Measurements from ENCODE around the gene UMODL1. TPM values are rescaled to one million over a fixed set of nuclear protein-coding genes. Genes with fewer than 3 reads are reported as not detected.

Gene UMODL1
- total and polyA plus RNA-seq, 10 of the 15 experiments (the other 5 are each of a cell fraction or from before 2014, with no cell fraction given), result 0.01 to 0.11 (median 0.03) TPM; not detected in 5

DNA sequence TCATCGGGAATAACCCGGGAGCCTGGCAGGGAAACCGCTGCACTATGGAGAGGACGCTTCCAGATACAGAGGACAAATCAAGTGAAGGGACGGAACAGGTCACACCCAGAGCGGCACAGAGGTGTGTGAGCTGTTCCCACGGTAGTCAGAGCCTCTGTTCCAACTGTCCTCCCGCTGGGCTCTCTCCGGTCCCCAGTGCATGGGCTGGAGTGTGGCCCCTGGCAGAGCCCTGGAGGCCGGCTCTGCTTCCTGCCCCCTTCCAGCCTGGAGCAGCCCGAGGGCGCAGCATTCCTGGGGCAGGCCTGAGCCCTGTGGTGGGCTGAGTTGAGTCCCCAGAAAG is 49.1 kb upstream of the UMODL1 start (continued):
- no peak for TF ChIP-seq CUX1 (IDR thresholded peaks at IDR 0.05; ENCODE audit: insufficient replicate concordance, low read depth, low read length)

DNA sequence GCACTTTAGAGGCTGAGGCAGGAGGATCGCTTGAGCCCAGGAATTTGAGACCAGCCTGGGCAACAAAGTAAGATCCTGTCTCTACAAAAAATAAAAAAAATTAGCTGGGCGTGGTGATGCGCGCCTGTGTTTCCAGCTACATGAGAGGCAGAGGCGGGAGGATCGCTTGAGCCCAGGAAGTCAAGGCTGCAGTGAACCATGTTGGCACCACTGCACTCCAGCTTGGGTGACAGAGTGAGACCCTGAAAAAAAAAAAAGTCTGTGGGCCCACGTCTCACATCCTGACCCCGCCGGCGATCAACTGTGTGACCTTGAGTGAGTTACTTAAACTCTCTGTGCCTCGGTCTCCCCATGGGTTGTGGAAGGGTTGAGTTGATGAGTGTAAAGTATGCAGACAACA is 48.2 kb upstream of the UMODL1 start:
- 89% methylated on average over 11 of the region's 11 CpGs for WGBS (ENCODE audit: insufficient coverage, insufficient replicate concordance, low lambda C conversion rate, missing lambda C conversion rate)
- intact Hi-C loops (cut with micrococcal nuclease; ENCODE audit: unreplicated experiment) (no loop called here), in situ Hi-C loops (cut with MboI) (no loop called here)
- H3K9me3 ChIP-seq (replicated peaks; ENCODE audit: control insufficient read depth, insufficient read depth, low read length), result no peaks in the 10 kb centered on the region
- no peaks in the 10 kb centered on the region for H3K4me1 ChIP-seq (ENCODE audit: control insufficient read depth, insufficient read depth, low read length)
- H2AFZ ChIP-seq (ENCODE audit: control insufficient read depth, low read depth, low read length), result no peak overlapping the region
- no peaks in the 10 kb centered on the region for H4K20me1 ChIP-seq (ENCODE audit: control insufficient read depth, insufficient read depth)
- no peak for TF ChIP-seq FOXM1 (IDR thresholded peaks at IDR 0.05; ENCODE audit: low read depth, low read length)
- no peak for FAIRE-seq
- no peak overlapping the region for H3K9ac ChIP-seq (ENCODE audit: control insufficient read depth, insufficient read depth, low read length)
- SMC1A ChIA-PET (ENCODE audit: uncharacterized antibody, unreplicated experiment), result no interaction called here
- no TSS peak for BruUV-seq (replicated peaks)
- no peak for ATAC-seq
- RAD21 ChIA-PET (ENCODE audit: unreplicated experiment), result no interaction called here
- POLR2A ChIA-PET, result no interaction called here
- CTCF ChIA-PET, result no interaction called here
- no peak overlapping the region for H3K4me2 ChIP-seq (ENCODE audit: control insufficient read depth, insufficient read depth)
- no peak for DNase-seq (ENCODE audit: low read depth, low spot score)
- H3K79me2 ChIP-seq (ENCODE audit: control insufficient read depth, insufficient read depth, low read length), result no peaks in the 10 kb centered on the region
- H3K27ac ChIP-seq (ENCODE audit: control insufficient read depth, insufficient read depth), result no peak overlapping the region
- no peaks in the 10 kb centered on the region; a peak in 1 of 4 replicates for H3K27me3 ChIP-seq (replicated peaks in 1 of 2; ENCODE audit: control insufficient read depth in 2 of 2, insufficient read depth in 2 of 2, low read length in 1 of 2)
- no peaks in the 10 kb centered on the region for H3K36me3 ChIP-seq (ENCODE audit: control insufficient read depth in 2 of 2, insufficient read depth in 2 of 2, low read length in 1 of 2)
- no peak overlapping the region for H3K4me3 ChIP-seq

All from GM12878 (cell line).